Adipocyte (in vitro differentiated cells): Measurements from ENCODE around the gene RMRP.

Experiments
- DNase-seq: peaks from one replicate; pipeline ENCODE4 v3.0.0-alpha.2; 2015; ENCODE audit warnings: low read depth
- H3K27me3 ChIP-seq: replicated peaks from 2 replicates; pipeline ENCODE4 v1.7.0; 2013; ENCODE audit warnings: mild to moderate bottlenecking, low read length, moderate library complexity; ENCODE audit not compliant: control insufficient read depth, insufficient read depth
- H3K36me3 ChIP-seq: 2 replicates; pipeline ENCODE4 v1.7.0; 2013; ENCODE audit warnings: low read length, mild to moderate bottlenecking, moderate library complexity; ENCODE audit not compliant: control insufficient read depth, insufficient read depth, severe bottlenecking
- H3K4me1 ChIP-seq: 2 replicates; pipeline ENCODE4 v1.7.0; 2013; ENCODE audit warnings: mild to moderate bottlenecking, low read length, moderate library complexity; ENCODE audit not compliant: control insufficient read depth, insufficient read depth
- H3K4me3 ChIP-seq: 2 replicates; pipeline ENCODE4 v1.7.0; 2013; ENCODE audit warnings: mild to moderate bottlenecking, low read length, moderate library complexity
- H3K9ac ChIP-seq: 2 replicates; pipeline ENCODE4 v1.7.0; 2013; ENCODE audit warnings: mild to moderate bottlenecking, low read length, moderate library complexity
- H3K9me3 ChIP-seq: 2 replicates; pipeline ENCODE4 v1.7.0; 2013; ENCODE audit warnings: mild to moderate bottlenecking, low read length, moderate library complexity; ENCODE audit not compliant: control insufficient read depth

Gene RMRP

DNA sequence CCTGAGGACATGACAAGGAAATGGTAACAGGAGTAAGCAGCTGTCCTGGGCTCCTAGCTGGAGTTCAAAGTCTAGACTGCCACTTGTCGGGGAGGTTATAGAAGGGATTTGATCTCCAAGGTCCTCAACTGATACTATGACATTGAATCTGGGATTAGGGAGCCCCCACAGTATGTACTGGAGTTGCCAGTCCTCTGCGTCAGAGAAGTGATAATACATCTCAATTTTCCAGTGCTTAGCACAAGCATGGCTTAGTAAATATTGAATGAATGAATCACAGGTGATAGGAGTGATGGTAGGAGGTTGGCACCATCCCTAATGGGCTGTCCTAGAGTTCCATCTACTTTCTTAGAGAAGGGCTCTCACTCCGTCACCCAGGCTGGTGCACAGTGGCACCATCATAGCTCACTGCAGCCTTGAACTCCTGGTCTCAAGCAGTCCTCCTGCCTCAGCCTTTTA, 38.2 kb upstream of the RMRP start:
- Histone ChIP-seq H3K4me3 (no peak overlapping the region), H3K27me3 (no peaks in the 10 kb centered on the region), H3K4me1 (peaks cover 17% of the 10 kb centered on the region), H3K9ac (peak overlapping the region; percentile 13), H3K36me3 (peaks cover 55% of the 10 kb centered on the region), H3K9me3 (no peaks in the 10 kb centered on the region)
- no peak for DNase-seq

DNA sequence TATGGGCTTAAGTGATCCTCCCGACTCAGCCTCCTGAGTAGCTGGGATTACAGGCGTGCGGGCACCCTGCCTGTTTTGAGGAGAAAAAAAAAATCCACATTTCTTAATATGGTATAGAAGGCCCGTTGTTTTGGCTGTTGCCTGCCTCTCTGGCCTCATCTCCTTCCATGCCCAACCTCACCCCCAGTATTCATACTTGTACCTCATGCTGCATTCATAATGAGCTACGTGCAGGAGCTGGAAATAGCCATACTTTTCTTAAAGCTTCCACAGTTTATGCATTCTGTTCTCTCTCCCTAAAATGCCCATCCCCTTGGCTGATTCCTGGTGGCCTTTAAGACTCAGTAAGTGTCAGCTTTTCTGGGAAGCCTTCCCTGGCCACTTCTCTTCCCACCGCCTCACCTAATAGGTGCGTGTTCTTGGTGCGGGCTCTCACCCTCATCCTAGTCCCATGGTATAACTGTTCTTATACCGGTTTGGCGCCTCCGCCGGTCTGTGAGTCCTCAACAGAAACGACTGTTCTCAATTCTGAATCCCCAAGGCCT, 34.0 kb upstream of the RMRP start:
- Histone ChIP-seq H3K27me3 (no peaks in the 10 kb centered on the region), H3K4me1 (peaks cover 42% of the 10 kb centered on the region), H3K9ac (peak overlapping the region; percentile 98), H3K9me3 (no peaks in the 10 kb centered on the region), H3K36me3 (peaks cover 24% of the 10 kb centered on the region), H3K4me3 (no peak overlapping the region)
- no peak for DNase-seq

DNA sequence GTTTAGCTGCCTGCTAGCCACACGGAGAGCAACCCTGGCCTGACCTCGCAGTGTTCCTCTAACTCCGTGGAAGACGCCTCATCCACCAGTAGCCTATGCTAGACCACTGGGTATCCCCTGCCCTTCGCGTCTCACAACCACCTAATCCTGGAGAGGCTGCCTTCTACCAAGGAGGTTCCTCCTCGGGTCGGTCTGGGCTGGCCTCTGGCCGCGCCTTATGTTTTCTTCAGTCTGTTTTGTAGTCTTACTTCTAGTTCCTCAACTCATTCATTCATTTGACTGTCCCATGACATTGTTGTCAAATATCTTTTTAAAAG, 33.5 kb upstream of the RMRP start:
- H3K4me3 ChIP-seq, result peak overlapping the region; percentile 78
- no peak for DNase-seq
- no peaks in the 10 kb centered on the region for H3K9me3 ChIP-seq
- H3K36me3 ChIP-seq, result peaks cover 19% of the 10 kb centered on the region
- H3K27me3 ChIP-seq, result no peaks in the 10 kb centered on the region
- H3K4me1 ChIP-seq, result peaks cover 46% of the 10 kb centered on the region
- H3K9ac ChIP-seq, result peak overlapping the region; percentile 98

DNA sequence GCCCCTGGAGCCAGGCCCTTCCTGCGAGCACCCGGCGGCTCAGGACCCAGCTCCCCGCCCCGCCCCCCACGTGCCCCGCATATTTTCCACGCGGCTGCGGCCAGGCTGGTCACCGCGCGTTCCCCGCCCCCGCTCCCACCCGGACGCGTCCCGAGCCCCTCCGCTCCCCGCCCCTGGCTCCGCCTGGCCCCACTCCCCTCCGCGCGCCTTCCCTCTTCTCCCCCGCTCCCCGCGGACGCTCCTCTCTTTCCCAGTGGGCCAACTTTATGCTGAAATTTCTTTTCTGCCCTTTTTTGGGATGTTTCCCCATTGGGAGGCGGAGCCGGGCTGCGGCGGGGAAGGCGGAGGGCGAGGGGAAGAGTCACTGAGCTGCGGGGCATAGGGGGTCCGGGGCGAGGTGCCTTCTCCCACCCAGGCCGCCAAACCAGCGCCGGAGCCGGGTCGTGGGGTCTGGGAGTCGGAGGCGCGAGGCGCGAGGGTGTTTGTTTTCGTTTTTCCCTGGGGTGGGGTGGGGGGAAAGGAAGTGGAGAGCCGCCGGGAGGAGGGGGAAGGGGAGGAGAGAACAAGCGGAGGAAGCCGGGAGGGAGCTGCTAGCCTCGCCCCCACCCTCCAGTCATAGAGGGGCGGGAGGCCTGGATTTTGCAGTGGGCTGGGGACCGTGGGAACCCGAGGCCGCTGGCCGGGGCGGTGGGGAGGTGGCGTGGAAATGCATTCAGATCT, 33.0 kb upstream of the RMRP start:
- peak overlapping the region; percentile 98 for H3K9ac ChIP-seq
- H3K27me3 ChIP-seq, result no peaks in the 10 kb centered on the region
- peak; percentile 93 for DNase-seq
- H3K4me1 ChIP-seq, result peaks cover 49% of the 10 kb centered on the region
- H3K9me3 ChIP-seq, result no peaks in the 10 kb centered on the region
- peak overlapping the region; percentile 89 for H3K4me3 ChIP-seq
- peaks cover 14% of the 10 kb centered on the region for H3K36me3 ChIP-seq

DNA sequence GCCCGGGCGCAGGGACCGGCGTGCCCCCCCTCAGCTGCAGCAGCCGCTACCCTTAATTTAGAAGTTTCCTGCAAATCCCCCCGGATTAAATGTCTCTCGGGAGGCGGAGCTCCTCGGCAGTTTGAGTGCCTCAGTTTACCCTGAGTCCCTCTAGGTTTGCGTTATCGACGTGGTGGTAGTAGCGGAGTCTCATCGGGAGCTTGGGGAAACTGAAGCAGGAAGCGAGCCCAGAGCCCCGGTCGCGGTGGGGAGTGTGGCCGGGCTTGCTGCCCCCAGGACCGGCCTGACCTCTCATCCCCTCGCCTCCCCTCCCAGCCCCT, 32.4 kb upstream of the RMRP start:
- H3K27me3 ChIP-seq, result no peaks in the 10 kb centered on the region
- peaks cover 52% of the 10 kb centered on the region for H3K4me1 ChIP-seq
- no peaks in the 10 kb centered on the region for H3K9me3 ChIP-seq
- H3K36me3 ChIP-seq, result peaks cover 16% of the 10 kb centered on the region
- peak overlapping the region; percentile 89 for H3K4me3 ChIP-seq
- no peak for DNase-seq
- H3K9ac ChIP-seq, result peak overlapping the region; percentile 98

DNA sequence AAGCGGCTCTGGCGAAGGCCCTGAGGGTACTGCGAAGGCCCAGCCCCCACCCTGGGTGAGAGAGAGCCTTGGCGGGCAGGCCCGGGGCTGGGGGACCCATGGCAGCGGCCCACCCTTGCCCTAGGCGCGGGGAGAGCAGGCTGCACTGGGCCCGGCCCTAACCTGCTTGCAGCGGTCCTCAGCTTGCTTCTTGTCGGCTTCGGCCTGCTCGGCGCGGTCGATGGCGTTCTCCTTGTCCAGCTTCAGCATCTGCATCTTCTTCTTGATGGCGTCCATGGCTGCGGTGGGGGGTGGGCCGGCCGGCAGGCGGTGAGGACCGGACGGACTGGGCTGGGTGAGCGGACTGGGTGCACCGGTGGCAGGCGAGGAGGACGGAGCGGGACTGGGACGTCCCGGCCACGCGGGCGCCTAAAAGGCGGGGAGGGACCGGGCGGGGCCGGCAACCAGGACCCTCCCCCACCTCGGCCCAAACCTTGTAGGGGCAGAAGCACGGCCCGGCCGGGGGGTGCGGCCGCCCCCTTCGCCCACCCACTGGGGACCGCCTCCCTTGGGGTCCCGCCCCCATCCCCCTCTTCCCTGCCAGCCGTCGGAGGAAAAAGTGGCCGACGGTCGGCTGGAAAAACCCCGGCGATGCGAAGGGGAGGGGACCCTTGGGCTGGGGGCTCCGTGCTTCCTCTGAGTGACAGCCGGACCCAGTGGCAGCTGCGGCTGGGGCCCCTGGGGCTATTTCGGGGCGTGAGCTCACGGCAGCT, 31.9 kb upstream of the RMRP start, which contains the start of gene TPM2:
Gene TPM2 (minus strand): TSS at position 384 of the 752 bp plus-strand sequence. CDS start 108 bp downstream, at position 276.
- peaks cover 22% of the 10 kb centered on the region for H3K36me3 ChIP-seq
- no peaks in the 10 kb centered on the region for H3K9me3 ChIP-seq
- H3K4me1 ChIP-seq, result peaks cover 47% of the 10 kb centered on the region
- H3K4me3 ChIP-seq, result peak within 1 kb of the TSS; percentile 89
- H3K9ac ChIP-seq, result peak within 1 kb of the TSS; percentile 98
- DNase-seq, result peak; percentile 85
- H3K27me3 ChIP-seq, result no peaks in the 10 kb centered on the region

DNA sequence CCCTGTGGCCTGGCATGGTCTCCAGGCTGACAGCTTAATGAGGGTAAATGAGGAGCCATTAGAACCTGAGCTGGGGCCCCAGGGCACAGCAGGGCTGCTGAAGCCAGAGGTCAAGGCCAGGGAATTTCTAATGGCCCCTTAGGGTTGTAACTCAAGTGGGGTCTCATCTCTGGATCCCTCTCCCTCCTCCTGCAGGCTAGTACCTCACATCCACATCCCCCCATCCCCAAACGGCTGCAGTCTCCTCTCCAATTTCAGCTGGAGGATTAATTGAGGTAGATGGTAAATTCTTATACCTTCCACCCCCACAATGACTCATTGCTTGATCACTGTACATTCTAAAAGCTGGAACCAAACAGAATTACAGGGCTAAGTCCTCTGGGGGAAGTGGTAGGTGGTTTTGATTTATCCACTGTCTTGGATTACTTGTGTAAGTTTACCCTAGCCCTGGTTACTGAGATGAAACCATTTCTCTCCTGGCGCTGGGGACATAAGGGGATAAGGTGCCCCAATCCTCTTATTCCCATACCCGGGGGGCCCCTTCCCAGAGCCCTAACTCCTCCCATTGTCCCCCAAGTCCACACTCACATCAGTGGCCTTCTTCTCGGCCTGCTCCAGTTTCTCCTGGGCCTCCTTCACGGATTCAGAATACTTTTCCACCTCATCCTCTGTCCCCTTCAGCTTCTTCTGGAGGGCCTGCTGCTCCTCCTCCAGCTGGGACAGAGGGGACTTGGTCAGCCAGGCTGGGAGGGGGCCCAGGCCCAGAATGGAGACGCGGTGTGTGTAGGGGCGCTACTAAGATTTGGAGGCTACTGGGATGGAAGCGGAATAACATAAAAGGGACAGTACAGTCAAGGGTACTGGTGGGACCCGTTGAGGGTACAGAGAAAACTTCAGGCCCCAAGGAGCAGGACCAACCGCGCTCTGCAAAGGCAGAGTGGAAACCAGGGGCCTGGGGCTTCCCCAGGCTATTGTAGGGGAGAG, 31.0 kb upstream of the RMRP start:
- Histone ChIP-seq H3K4me1 (peaks cover 47% of the 10 kb centered on the region), H3K9me3 (no peaks in the 10 kb centered on the region), H3K36me3 (peaks cover 31% of the 10 kb centered on the region), H3K27me3 (no peaks in the 10 kb centered on the region), H3K4me3 (peak overlapping the region; percentile 89), H3K9ac (peak overlapping the region; percentile 98)
- DNase-seq, result peak; percentile 81

DNA sequence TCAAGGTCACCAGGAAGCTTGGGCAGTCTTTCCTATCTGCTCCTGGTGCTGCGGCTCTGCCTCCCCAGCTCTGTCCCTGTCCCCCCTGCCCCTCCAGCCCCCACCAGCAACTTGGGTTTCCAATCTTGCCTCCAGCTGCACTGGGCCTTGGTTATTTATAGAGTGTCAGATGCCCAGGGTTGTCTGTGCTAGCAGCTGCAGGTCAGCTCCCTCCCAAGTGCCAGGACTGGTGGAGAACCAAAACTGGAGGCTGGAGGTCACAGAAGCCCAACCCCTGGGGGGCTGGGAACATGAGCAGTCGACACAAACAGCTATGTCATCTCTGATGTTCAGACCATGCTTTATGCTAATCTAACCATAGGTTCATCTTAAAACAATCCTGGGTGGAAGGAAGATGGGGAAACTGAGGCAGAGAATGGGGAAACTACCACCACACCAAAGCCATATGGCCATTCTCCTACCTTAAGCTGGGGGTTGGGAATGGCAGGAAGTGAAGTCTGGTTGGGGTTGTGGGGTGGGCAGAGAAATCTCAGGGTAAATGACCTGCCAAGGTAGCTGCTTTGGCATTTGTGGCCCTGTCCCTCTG, 30.2 kb upstream of the RMRP start:
- Histone ChIP-seq H3K4me1 (peaks cover 47% of the 10 kb centered on the region), H3K4me3 (peak overlapping the region; percentile 89), H3K27me3 (no peaks in the 10 kb centered on the region), H3K9ac (peak overlapping the region; percentile 98), H3K36me3 (peaks cover 38% of the 10 kb centered on the region), H3K9me3 (no peaks in the 10 kb centered on the region)
- no peak for DNase-seq

DNA sequence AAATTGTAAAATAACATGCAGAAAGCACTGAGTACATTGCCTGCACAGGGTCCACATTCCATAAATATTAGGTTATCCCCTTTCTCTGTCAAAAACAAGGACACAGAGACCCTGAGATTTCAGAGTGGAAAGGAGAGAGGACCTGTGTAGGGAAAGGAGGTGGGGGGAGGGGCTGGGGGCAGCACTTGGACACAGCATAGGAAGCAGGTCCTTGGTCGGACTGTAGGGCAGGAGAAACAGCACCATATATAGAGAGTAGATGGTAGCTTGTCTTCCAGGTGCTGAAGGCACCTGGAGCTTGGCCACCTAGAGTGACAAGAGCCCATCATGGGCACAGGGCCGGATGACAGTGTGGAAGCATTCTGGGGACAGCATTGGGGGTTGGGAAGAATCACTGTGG, 29.5 kb upstream of the RMRP start:
- Histone ChIP-seq H3K9ac (peak overlapping the region; percentile 98), H3K9me3 (no peaks in the 10 kb centered on the region), H3K27me3 (no peaks in the 10 kb centered on the region), H3K4me3 (peak overlapping the region; percentile 89), H3K4me1 (peaks cover 47% of the 10 kb centered on the region), H3K36me3 (peaks cover 46% of the 10 kb centered on the region)
- DNase-seq, result no peak

DNA sequence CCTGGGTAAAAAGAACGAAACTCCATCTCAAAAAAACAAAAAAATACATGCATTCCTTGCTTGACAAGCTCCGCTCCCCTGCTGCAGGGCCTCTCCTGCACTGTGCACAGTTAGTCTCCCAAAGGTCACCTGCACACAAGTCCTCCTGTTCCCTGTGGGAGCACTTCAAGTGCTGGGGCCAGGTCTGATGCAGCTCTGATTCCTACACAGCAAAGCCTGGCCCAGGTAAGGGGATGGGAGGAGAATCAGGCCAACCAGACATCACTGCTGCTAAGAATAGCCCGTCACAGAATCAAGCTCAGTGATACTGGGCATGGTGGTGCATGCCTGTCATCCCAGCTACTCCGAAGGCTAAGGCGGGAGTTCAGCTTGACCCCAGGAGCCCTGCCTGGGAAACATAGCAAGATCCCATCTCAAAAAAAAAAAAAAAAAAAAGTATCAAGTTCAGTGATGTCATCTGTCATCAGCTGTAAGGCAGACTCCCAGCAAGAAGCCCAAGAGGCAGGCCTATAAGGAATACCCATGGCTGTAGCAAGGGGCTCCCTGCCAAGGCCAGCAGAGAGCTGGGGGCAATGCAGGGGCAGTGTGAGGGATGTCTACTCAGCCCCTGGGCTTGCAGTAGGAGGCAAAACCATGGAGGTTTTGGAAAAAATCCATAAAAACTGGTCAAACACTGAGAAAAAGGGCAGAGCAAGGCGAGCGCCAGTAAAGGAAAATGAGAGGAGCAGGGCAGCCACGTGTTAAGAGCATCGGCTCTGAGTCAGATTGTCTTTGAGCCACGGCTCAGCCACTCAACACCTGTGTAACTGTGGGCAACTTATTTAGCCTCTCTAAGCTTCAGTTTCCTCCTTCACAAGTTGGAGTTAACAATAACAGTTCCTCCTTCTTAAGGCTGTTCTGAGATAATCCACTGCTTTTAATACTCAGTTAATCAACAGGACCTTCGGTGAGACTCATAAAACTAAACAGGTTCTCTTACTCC, 28.7 kb upstream of the RMRP start:
- H3K4me3 ChIP-seq, result peak overlapping the region; percentile 89
- H3K27me3 ChIP-seq, result no peaks in the 10 kb centered on the region
- DNase-seq, result peak; percentile 42
- peaks cover 54% of the 10 kb centered on the region for H3K36me3 ChIP-seq
- H3K9ac ChIP-seq, result peak overlapping the region; percentile 98
- H3K9me3 ChIP-seq, result no peaks in the 10 kb centered on the region
- H3K4me1 ChIP-seq, result peaks cover 42% of the 10 kb centered on the region
